Neural cell (in vitro differentiated cells): Measurements from ENCODE around the gene STEAP1B. TPM values are rescaled to one million over a fixed set of nuclear protein-coding genes. Genes with fewer than 3 reads are reported as not detected.

Experiments
- H2AFZ ChIP-seq: fragments of 200-600, 300-800 bp; sonication (generic), shearing (Covaris generic); 2 replicates; pipeline ENCODE4 v1.6.0; 2014; ENCODE audit warnings: low read depth, mild to moderate bottlenecking, antibody characterized with exemption, low read length, moderate library complexity
- H3F3A ChIP-seq: fragments of 200-600 bp; shearing (Covaris generic); 2 replicates; pipeline ENCODE4 v1.6.1; 2016; ENCODE audit warnings: mild to moderate bottlenecking, moderate library complexity, mixed read lengths, antibody characterized with exemption, low read length; ENCODE audit not compliant: insufficient read depth, poor library complexity, severe bottlenecking
- H3K27ac ChIP-seq: fragments of 200-600, 300-800 bp; sonication (generic), shearing (Covaris generic); 2 replicates; pipeline ENCODE4 v1.5.1; 2014; ENCODE audit warnings: mild to moderate bottlenecking, low read length, moderate library complexity
- H3K27me3 ChIP-seq: fragments of 300-800, 200-600 bp; sonication (generic), shearing (Covaris generic); 2 replicates; pipeline ENCODE4 v1.6.0; 2014; ENCODE audit warnings: mild to moderate bottlenecking, low read depth, low read length, moderate library complexity; ENCODE audit not compliant: insufficient read depth
- H3K36me3 ChIP-seq: fragments of 300-800, 200-600 bp; sonication (generic), shearing (Covaris generic); 2 replicates; pipeline ENCODE4 v1.5.1; 2014; ENCODE audit warnings: mild to moderate bottlenecking, antibody characterized with exemption, low read length, moderate library complexity; ENCODE audit not compliant: insufficient read depth
- H3K4me2 ChIP-seq: fragments of 300-800, 200-600 bp; sonication (generic), shearing (Covaris generic); 2 replicates; pipeline ENCODE4 v1.6.0; 2014; ENCODE audit warnings: mild to moderate bottlenecking, low read length
- H3K4me3 ChIP-seq: fragments of 300-800, 200-600 bp; sonication (generic), shearing (Covaris generic); 2 replicates; pipeline ENCODE4 v1.5.1; 2014; ENCODE audit warnings: mild to moderate bottlenecking, low read length, moderate library complexity
- H3K79me2 ChIP-seq: fragments of 200-600 bp; shearing (Covaris generic); replicated peaks from 2 replicates; pipeline ENCODE4 v1.6.0; 2014; ENCODE audit warnings: mild to moderate bottlenecking, low read length, moderate library complexity; ENCODE audit not compliant: insufficient read depth
- H3K9ac ChIP-seq: fragments of 300-800, 200-600 bp; sonication (generic), shearing (Covaris generic); 2 replicates; pipeline ENCODE4 v1.6.1; 2016; ENCODE audit warnings: mild to moderate bottlenecking, low read length, mixed read lengths
- H3K9me2 ChIP-seq: fragments of 200-600 bp; shearing (Covaris generic); 2 replicates; pipeline ENCODE4 v1.6.1; 2016; ENCODE audit warnings: mild to moderate bottlenecking, low read length, mixed read lengths; ENCODE audit not compliant: insufficient read depth
- H3K9me3 ChIP-seq: fragments of 200-600, 300-800 bp; sonication (generic), shearing (Covaris generic); 2 replicates; pipeline ENCODE4 v1.6.1; 2016; ENCODE audit warnings: mild to moderate bottlenecking, mixed run types, low read length, moderate library complexity, mixed read lengths
- H4K20me1 ChIP-seq: fragments of 200-600 bp; shearing (Covaris generic); 2 replicates; pipeline ENCODE4 v1.6.1; 2016; ENCODE audit warnings: mild to moderate bottlenecking, mixed run types; ENCODE audit not compliant: insufficient read depth
- EP300 ChIP-seq: fragments of 450-650 bp; conservative IDR thresholded peaks from 2 replicates; pipeline ENCODE4 v1.6.1; 2014; ENCODE audit warnings: antibody characterized with exemption, mild to moderate bottlenecking, moderate library complexity; ENCODE audit not compliant: poor library complexity, severe bottlenecking
- EZH2 ChIP-seq: fragments of 200-600, 300-800 bp; shearing (Covaris generic), sonication (generic); IDR thresholded peaks from 2 replicates; pipeline ENCODE4 v1.6.1; 2014; ENCODE audit warnings: antibody characterized with exemption, low read length, borderline replicate concordance, mild to moderate bottlenecking; ENCODE audit not compliant: insufficient read depth, poor library complexity, severe bottlenecking
- MXI1 ChIP-seq: fragments of 450-650 bp; conservative IDR thresholded peaks from 2 replicates; pipeline ENCODE4 v1.6.1; 2014; ENCODE audit warnings: antibody characterized with exemption, mild to moderate bottlenecking; ENCODE audit not compliant: poor library complexity, severe bottlenecking
- POLR2AphosphoS5 ChIP-seq: IDR thresholded peaks from 2 replicates; pipeline ENCODE4 v1.6.1; 2012
- RAD21 ChIP-seq: fragments of 450-650 bp; conservative IDR thresholded peaks from 2 replicates; pipeline ENCODE4 v1.6.1; 2014; ENCODE audit warnings: antibody characterized with exemption, mild to moderate bottlenecking, moderate library complexity
- SMC3 ChIP-seq: fragments of 450-650 bp; conservative IDR thresholded peaks from 2 replicates; pipeline ENCODE4 v1.6.1; 2014; ENCODE audit warnings: antibody characterized with exemption, mild to moderate bottlenecking, moderate library complexity; ENCODE audit not compliant: poor library complexity
- TAF1 ChIP-seq: IDR thresholded peaks from 2 replicates; pipeline ENCODE4 v1.6.1; 2012; ENCODE audit warnings: low read depth
- polyA plus RNA-seq: library from polyadenylated mRNA; depleted of rRNA; stranded (reverse); fragments of >200 nt; gene quantifications from 2 replicates; pipeline ENCODE4 v1.2.3, GENCODE V29; 2014
- TF ChIP-seq, protein P1 (sequence below): IDR thresholded peaks from 2 replicates; pipeline ENCODE4 v1.6.1; 2012; ENCODE audit warnings: borderline replicate concordance
- TF ChIP-seq, protein P2 (sequence below): fragments of 450-650 bp; IDR thresholded peaks from 2 replicates; pipeline ENCODE4 v1.5.1; 2014; ENCODE audit warnings: antibody characterized with exemption, mild to moderate bottlenecking, moderate library complexity; ENCODE audit not compliant: poor library complexity, severe bottlenecking

Gene STEAP1B
- polyA plus RNA-seq, 1 donor from 2014 or later: 0.51 TPM

DNA sequence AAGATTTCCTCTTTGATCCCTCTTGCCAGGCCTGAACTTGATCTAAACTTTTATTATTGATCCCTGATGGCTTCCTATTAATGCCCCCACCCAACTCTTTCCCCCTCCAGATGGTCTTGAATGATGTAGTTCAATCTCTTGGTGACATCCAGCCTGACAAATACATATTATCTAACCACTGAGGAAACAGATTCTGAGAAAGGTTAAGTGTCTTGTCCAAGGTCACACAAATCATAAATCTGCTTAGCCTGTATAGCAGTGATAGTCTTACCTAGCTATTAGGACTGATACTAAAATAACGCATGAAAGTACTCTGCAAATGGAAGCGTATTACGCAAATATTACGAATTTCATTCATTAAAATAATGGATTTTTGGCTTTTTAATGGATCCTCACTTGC is 22.7 kb downstream of the STEAP1B start:
- H2AFZ ChIP-seq: no peak overlapping the region
- H3K9ac ChIP-seq: no peak overlapping the region
- H3K79me2 ChIP-seq: no peaks in the 10 kb centered on the region

DNA sequence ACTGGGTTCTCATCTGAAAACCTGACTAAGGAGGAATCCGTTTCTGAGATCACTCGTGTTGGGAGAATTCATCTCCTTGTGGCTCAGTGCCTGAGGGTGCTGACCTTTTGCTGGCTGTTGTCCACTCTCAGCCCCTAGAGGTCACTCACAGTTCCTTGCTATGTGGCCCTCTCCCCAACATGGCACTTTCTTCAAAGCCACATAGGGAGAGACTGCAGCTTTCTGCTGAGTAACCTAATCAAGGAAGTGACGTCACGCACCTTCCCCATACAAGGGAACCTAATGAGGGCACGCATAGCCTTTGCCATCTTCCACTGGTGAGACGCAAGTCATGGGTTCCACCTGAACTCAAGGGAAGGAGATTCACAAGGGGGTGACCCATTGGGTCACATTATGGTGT is 23.2 kb downstream of the STEAP1B start:
- Histone ChIP-seq H3K36me3 (no peaks in the 10 kb centered on the region), H3K4me2 (no peak overlapping the region), H3K27me3 (no peaks in the 10 kb centered on the region), H3K79me2 (no peaks in the 10 kb centered on the region), H3K4me3 (no peak overlapping the region), H3K9me2 (no peaks in the 10 kb centered on the region), H3K9me3 (no peaks in the 10 kb centered on the region), H3F3A (no peaks in the 10 kb centered on the region), H3K27ac (no peak overlapping the region), H2AFZ (no peak overlapping the region), H3K9ac (no peak overlapping the region), H4K20me1 (no peaks in the 10 kb centered on the region)
- no peak for TF ChIP-seq RAD21
- TF ChIP-seq TAF1: no peak
- TF ChIP-seq MXI1: no peak
- no peak for TF ChIP-seq EZH2
- no peak for TF ChIP-seq EP300
- no peak for TF ChIP-seq POLR2AphosphoS5
- TF ChIP-seq, protein P1, sequence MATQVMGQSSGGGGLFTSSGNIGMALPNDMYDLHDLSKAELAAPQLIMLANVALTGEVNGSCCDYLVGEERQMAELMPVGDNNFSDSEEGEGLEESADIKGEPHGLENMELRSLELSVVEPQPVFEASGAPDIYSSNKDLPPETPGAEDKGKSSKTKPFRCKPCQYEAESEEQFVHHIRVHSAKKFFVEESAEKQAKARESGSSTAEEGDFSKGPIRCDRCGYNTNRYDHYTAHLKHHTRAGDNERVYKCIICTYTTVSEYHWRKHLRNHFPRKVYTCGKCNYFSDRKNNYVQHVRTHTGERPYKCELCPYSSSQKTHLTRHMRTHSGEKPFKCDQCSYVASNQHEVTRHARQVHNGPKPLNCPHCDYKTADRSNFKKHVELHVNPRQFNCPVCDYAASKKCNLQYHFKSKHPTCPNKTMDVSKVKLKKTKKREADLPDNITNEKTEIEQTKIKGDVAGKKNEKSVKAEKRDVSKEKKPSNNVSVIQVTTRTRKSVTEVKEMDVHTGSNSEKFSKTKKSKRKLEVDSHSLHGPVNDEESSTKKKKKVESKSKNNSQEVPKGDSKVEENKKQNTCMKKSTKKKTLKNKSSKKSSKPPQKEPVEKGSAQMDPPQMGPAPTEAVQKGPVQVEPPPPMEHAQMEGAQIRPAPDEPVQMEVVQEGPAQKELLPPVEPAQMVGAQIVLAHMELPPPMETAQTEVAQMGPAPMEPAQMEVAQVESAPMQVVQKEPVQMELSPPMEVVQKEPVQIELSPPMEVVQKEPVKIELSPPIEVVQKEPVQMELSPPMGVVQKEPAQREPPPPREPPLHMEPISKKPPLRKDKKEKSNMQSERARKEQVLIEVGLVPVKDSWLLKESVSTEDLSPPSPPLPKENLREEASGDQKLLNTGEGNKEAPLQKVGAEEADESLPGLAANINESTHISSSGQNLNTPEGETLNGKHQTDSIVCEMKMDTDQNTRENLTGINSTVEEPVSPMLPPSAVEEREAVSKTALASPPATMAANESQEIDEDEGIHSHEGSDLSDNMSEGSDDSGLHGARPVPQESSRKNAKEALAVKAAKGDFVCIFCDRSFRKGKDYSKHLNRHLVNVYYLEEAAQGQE: no peak
- no peak for TF ChIP-seq SMC3
- TF ChIP-seq, protein P2, sequence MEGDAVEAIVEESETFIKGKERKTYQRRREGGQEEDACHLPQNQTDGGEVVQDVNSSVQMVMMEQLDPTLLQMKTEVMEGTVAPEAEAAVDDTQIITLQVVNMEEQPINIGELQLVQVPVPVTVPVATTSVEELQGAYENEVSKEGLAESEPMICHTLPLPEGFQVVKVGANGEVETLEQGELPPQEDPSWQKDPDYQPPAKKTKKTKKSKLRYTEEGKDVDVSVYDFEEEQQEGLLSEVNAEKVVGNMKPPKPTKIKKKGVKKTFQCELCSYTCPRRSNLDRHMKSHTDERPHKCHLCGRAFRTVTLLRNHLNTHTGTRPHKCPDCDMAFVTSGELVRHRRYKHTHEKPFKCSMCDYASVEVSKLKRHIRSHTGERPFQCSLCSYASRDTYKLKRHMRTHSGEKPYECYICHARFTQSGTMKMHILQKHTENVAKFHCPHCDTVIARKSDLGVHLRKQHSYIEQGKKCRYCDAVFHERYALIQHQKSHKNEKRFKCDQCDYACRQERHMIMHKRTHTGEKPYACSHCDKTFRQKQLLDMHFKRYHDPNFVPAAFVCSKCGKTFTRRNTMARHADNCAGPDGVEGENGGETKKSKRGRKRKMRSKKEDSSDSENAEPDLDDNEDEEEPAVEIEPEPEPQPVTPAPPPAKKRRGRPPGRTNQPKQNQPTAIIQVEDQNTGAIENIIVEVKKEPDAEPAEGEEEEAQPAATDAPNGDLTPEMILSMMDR: no peak

More for the DNA sequence above, 22.7 kb downstream of the STEAP1B start:
- Histone ChIP-seq H3K9me2 (no peaks in the 10 kb centered on the region), H3K9me3 (no peaks in the 10 kb centered on the region), H3K4me3 (no peak overlapping the region), H3K36me3 (no peaks in the 10 kb centered on the region), H3K4me2 (no peak overlapping the region), H3F3A (no peaks in the 10 kb centered on the region), H4K20me1 (no peaks in the 10 kb centered on the region), H3K27ac (no peak overlapping the region), H3K27me3 (no peaks in the 10 kb centered on the region)
- TF ChIP-seq, protein P2: no peak
- TF ChIP-seq MXI1 (no peak), EP300 (no peak), TAF1 (no peak), SMC3 (no peak), POLR2AphosphoS5 (no peak), RAD21 (no peak)
- TF ChIP-seq, protein P1: no peak
